Stimulated activated CD8-positive, alpha-beta memory T cell treated with anti-CD3 and anti-CD28 coated beads, Interleukin-7, amount 100 ng/mL, for 48 hours (primary cell): ENCODE measurements around the gene MSANTD1.

Experiments used
- DNase-seq, 2 donors: peaks; one replicate each; pipeline ENCODE4 v3.0.0-alpha.2; 2020; ENCODE audit warnings: low read depth in 1 of 2; ENCODE audit errors: extremely low read depth in 1 of 2

Gene MSANTD1

GRCh38 chr4:3246458-3247398, 2.2 kb upstream of the MSANTD1 start:
- no peak for DNase-seq

GRCh38 chr4:3247399-3248177, 1.4 kb upstream of the MSANTD1 start:
- DNase-seq, result no peak

GRCh38 chr4:3248178-3248480, 830 bp upstream of the MSANTD1 start:
- DNase-seq, result no peak

GRCh38 chr4:3249711-3250437, 915 bp downstream of the MSANTD1 start:
- DNase-seq, result no peak

GRCh38 chr4:3250438-3250955, 1.5 kb downstream of the MSANTD1 start:
- no peak for DNase-seq

GRCh38 chr4:3250956-3251690, 2.2 kb downstream of the MSANTD1 start:
- peak in 1 of 2 donors; percentile 12 for DNase-seq

GRCh38 chr4:3251691-3252479, 2.9 kb downstream of the MSANTD1 start:
- DNase-seq, result no peak

GRCh38 chr4:3252480-3252828, 3.5 kb downstream of the MSANTD1 start:
- no peak for DNase-seq

- no peak for DNase-seq
Observed at GRCh38 chr4:3252831-3253641, 4.1 kb downstream of the MSANTD1 start.

GRCh38 chr4:3253808-3254207, 4.8 kb downstream of the MSANTD1 start:
- DNase-seq, result no peak

GRCh38 chr4:3254302-3255131, 5.6 kb downstream of the MSANTD1 start:
- no peak for DNase-seq

- no peak for DNase-seq
Observed at GRCh38 chr4:3255611-3256186, 6.7 kb downstream of the MSANTD1 start.

- no peak for DNase-seq
Observed at GRCh38 chr4:3256230-3257102, 7.5 kb downstream of the MSANTD1 start.

- no peak for DNase-seq
Observed at GRCh38 chr4:3257103-3257555, 8.2 kb downstream of the MSANTD1 start.

GRCh38 chr4:3257556-3258482, 8.9 kb downstream of the MSANTD1 start:
- no peak for DNase-seq
